Gastroesophageal sphincter (tissue), 3 donors: Measurements from ENCODE around the gene PPP3CB.

Experiments used
- CTCF ChIP-seq, 4 experiments: fragments of 200-600 bp in 2 of 4; fragments of 450-650 bp in 2 of 4; sonication (generic) in 1 of 4; IDR thresholded peaks; one replicate each; pipeline ENCODE4 v1.5.1; 2017 to 2019; ENCODE audit warnings: antibody characterized with exemption in 4 of 4, mild to moderate bottlenecking in 2 of 4, moderate library complexity in 2 of 4
- EP300 ChIP-seq: sonication (generic); formaldehyde crosslinking; IDR thresholded peaks from one replicate; pipeline ENCODE4 v1.6.1; 2017; ENCODE audit warnings: antibody characterized with exemption, mild to moderate bottlenecking
- POLR2AphosphoS5 ChIP-seq: sonication (generic); formaldehyde crosslinking; IDR thresholded peaks from one replicate; pipeline ENCODE4 v1.6.1; 2017; ENCODE audit warnings: antibody characterized with exemption

GRCh38 chr10:73439055-73439454 lies 56.8 kb downstream of the PPP3CB start:
- TF ChIP-seq CTCF (IDR thresholded peaks at IDR 0.05) (no peak), EP300 (no peak), POLR2AphosphoS5 (no peak)
